PC-9 (cell line): ENCODE results near the gene AASS. TPM values are rescaled to one million over a fixed set of nuclear protein-coding genes. Genes with fewer than 3 reads are reported as not detected.

Source experiments
- BruUV-seq: library from RNA; stranded (reverse); fragments of 400-500 nt; replicated peaks from 2 replicates; lab custom pipeline; 2021; lab: Mats Ljungman, UMichigan
- CTCF ChIA-PET: fragments of 300-600 bp; sonication (Branson Sonifier 250); formaldehyde crosslinking; loops from one replicate; lab custom pipeline; 2022; ENCODE audit warnings: antibody characterized with exemption; lab: Charles Lee
- POLR2A ChIA-PET: fragments of 300-600 bp; sonication (Branson Sonifier 250); formaldehyde crosslinking; loops from one replicate; lab custom pipeline; 2022; ENCODE audit warnings: antibody characterized with exemption; ENCODE audit not compliant: unreplicated experiment; lab: Charles Lee
- DNase-seq, 2 experiments: peaks; one replicate each; pipeline versions ENCODE4 v3.0.0 to v3.0.0-alpha.2; 2015 to 2022; ENCODE audit warnings: mixed read lengths in 1 of 2
- H2AFZ ChIP-seq: fragments of 200-600 bp; sonication (generic); 2 replicates; pipeline ENCODE4 v1.8.1; 2017; ENCODE audit warnings: antibody characterized with exemption
- H3F3A ChIP-seq: fragments of 200-600 bp; sonication (generic); 2 replicates; pipeline ENCODE4 v1.8.1; 2017; ENCODE audit warnings: antibody characterized with exemption, mild to moderate bottlenecking, low read depth; ENCODE audit not compliant: insufficient read depth
- H3K27ac ChIP-seq: fragments of 200-600 bp; sonication (generic); 2 replicates; pipeline ENCODE4 v1.6.1; 2016; ENCODE audit warnings: mixed run types
- H3K27me3 ChIP-seq: fragments of 200-600 bp; sonication (generic); 2 replicates; pipeline ENCODE4 v1.6.1; 2016; ENCODE audit warnings: low read depth, mixed run types; ENCODE audit not compliant: insufficient read depth
- H3K36me3 ChIP-seq: fragments of 200-600 bp; sonication (generic); 2 replicates; pipeline ENCODE4 v1.6.1; 2016; ENCODE audit warnings: low read depth, mixed run types
- H3K4me1 ChIP-seq: fragments of 200-600 bp; sonication (generic); replicated peaks from 2 replicates; pipeline ENCODE4 v1.6.1; 2016; ENCODE audit warnings: mixed run types; ENCODE audit not compliant: insufficient read depth
- H3K4me2 ChIP-seq: fragments of 200-600 bp; sonication (generic); 2 replicates; pipeline ENCODE4 v1.6.1; 2017; ENCODE audit warnings: mixed run types
- H3K4me3 ChIP-seq: fragments of 200-600 bp; sonication (generic); 2 replicates; pipeline ENCODE4 v1.6.1; 2016; ENCODE audit warnings: mixed run types
- H3K79me2 ChIP-seq: fragments of 200-600 bp; sonication (generic); 2 replicates; pipeline ENCODE4 v1.6.1; 2017; ENCODE audit warnings: low read depth, mixed run types
- H3K9me2 ChIP-seq: fragments of 200-600 bp; sonication (generic); 2 replicates; pipeline ENCODE4 v1.8.1; 2017; ENCODE audit warnings: mild to moderate bottlenecking; ENCODE audit not compliant: insufficient read depth
- H3K9me3 ChIP-seq: fragments of 200-600 bp; sonication (generic); 2 replicates; pipeline ENCODE4 v1.8.1; 2016; ENCODE audit warnings: low read depth; ENCODE audit not compliant: insufficient read depth
- H4K20me1 ChIP-seq: fragments of 200-600 bp; sonication (generic); 2 replicates; pipeline ENCODE4 v1.8.1; 2017; ENCODE audit not compliant: insufficient read depth
- EZH2 ChIP-seq: fragments of 200-600 bp; sonication (generic); IDR thresholded peaks from 2 replicates; pipeline ENCODE4 v1.8.0; 2017; ENCODE audit warnings: antibody characterized with exemption, low read depth
- intact Hi-C: fragments of 100-400 bp; cut with micrococcal nuclease; formaldehyde crosslinking; loops from one replicate; pipeline ENCODE4 v1.10.0; 2022; ENCODE audit not compliant: unreplicated experiment
- total RNA-seq: library from RNA; stranded (reverse); gene quantifications from 2 replicates; pipeline ENCODE4 v1.2.3, GENCODE V29; 2021
- TF ChIP-seq, protein P1 (sequence below): fragments of 200-600 bp; sonication (generic); conservative IDR thresholded peaks from 2 replicates; pipeline ENCODE4 v1.6.1; 2017; ENCODE audit warnings: mixed run types, antibody characterized with exemption, mild to moderate bottlenecking, moderate library complexity

The AASS gene
- total RNA-seq, 1 experiment from 2014 or later: 8.5 TPM

DNA sequence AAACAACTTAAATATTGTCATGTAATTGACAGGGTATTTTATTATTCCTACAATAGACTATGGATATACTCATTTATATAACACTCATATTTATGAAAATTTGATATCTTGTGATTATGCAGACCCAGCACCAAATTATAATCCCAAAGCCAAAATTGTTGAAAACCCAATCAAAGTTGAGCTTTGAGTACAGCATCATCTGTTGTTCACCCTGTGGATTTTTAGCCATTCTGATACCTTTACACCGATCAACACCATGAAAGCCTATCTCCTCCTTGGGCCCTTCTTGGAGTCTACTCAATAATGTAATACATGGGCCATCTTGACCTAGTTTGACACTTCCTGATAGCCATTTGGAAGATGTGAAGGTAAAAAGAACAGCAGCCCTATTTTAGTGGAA lies 49.5 kb downstream of the AASS start:
- DNase-seq: no peak
- no peak overlapping the region for H2AFZ ChIP-seq
- no peaks in the 10 kb centered on the region for H3K27me3 ChIP-seq
- POLR2A ChIA-PET: no interaction called here
- H3F3A ChIP-seq: no peaks in the 10 kb centered on the region
- H3K36me3 ChIP-seq: no peaks in the 10 kb centered on the region
- H3K4me3 ChIP-seq: no peak overlapping the region
- no peaks in the 10 kb centered on the region; the same call in 1 of the 2 replicates for H4K20me1 ChIP-seq
- CTCF ChIA-PET: interaction anchor here (0.6 kb wide), 1 partner anchor 126 kb away, joined by 3 read pairs; no protein-coding TSS in a partner anchor
- no peaks in the 10 kb centered on the region for H3K9me2 ChIP-seq
- H3K4me2 ChIP-seq: no peak overlapping the region
- TF ChIP-seq, protein P1, sequence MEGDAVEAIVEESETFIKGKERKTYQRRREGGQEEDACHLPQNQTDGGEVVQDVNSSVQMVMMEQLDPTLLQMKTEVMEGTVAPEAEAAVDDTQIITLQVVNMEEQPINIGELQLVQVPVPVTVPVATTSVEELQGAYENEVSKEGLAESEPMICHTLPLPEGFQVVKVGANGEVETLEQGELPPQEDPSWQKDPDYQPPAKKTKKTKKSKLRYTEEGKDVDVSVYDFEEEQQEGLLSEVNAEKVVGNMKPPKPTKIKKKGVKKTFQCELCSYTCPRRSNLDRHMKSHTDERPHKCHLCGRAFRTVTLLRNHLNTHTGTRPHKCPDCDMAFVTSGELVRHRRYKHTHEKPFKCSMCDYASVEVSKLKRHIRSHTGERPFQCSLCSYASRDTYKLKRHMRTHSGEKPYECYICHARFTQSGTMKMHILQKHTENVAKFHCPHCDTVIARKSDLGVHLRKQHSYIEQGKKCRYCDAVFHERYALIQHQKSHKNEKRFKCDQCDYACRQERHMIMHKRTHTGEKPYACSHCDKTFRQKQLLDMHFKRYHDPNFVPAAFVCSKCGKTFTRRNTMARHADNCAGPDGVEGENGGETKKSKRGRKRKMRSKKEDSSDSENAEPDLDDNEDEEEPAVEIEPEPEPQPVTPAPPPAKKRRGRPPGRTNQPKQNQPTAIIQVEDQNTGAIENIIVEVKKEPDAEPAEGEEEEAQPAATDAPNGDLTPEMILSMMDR: no peak
- no peak for TF ChIP-seq EZH2
- no peaks in the 10 kb centered on the region for H3K9me3 ChIP-seq
- intact Hi-C loops: loop anchor here (5.0 kb wide), 1 partner anchor 213 kb away; no protein-coding TSS in a partner anchor
- H3K27ac ChIP-seq: no peak overlapping the region
- no peaks in the 10 kb centered on the region for H3K79me2 ChIP-seq
- no TSS peak for BruUV-seq
- no peaks in the 10 kb centered on the region for H3K4me1 ChIP-seq

DNA sequence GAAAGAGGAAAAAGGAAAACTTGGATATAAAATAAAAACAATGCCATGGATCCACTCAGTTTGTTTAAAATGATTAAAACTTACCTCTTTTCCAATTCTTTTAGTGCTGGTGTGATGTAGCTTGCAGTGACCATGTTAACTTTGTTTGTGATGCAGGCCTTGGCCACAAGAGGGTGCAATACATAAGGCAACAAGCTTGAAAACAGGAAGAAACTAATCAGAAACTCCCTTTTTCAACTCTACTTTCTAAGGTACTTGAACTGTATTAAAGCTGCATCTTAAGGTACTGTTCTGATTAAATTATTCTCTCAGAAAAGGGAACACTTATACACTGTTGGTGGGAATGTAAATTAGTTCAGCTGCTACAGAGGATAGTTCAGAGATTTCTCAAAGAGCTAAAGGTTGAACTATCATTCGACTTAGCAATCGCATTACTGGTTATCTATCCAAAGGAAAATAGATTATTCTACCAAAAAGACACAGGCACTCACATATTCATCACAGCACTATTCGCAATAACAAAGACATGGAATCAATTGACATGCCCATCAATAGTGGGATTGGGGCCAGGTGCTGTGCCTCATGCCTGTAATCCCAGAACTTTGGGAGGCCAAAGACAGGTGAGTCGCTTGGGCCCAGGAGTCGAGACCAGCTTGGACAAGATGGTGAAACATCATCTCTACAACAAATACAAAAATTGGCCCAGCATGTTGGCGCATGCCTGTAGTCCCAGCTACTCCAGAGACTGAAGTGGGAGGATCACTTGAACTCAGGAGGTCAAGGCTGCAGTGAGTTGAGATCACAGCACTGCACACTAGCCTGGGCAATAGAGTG lies 50.9 kb downstream of the AASS start:
- H4K20me1 ChIP-seq: no peaks in the 10 kb centered on the region
- peak; percentile 42 to 62 for DNase-seq
- H3K27ac ChIP-seq: no peak overlapping the region
- no peaks in the 10 kb centered on the region for H3F3A ChIP-seq
- intact Hi-C loops: loop anchor here (1.0 to 5.0 kb wide), 3 partner anchors 126 to 437 kb away; no protein-coding TSS in a partner anchor
- H3K9me3 ChIP-seq: no peaks in the 10 kb centered on the region
- no TSS peak for BruUV-seq
- no peaks in the 10 kb centered on the region for H3K36me3 ChIP-seq
- H2AFZ ChIP-seq: no peak overlapping the region
- H3K4me2 ChIP-seq: no peak overlapping the region
- H3K9me2 ChIP-seq: no peaks in the 10 kb centered on the region
- no peak overlapping the region for H3K4me3 ChIP-seq
- no peaks in the 10 kb centered on the region for H3K4me1 ChIP-seq
- H3K79me2 ChIP-seq: no peaks in the 10 kb centered on the region
- ChIA-PET POLR2A (interaction anchor here (0.6 kb wide), 1 partner anchor 652 kb away, joined by 7 read pairs; no protein-coding TSS in a partner anchor), CTCF (interaction anchor here (0.6 to 1.3 kb wide), 5 partner anchors 125 to 446 kb away, joined by 3 to 6 read pairs (median 4); no protein-coding TSS in a partner anchor)
- no peaks in the 10 kb centered on the region for H3K27me3 ChIP-seq
- TF ChIP-seq, protein P1: peak; percentile 83
- TF ChIP-seq EZH2: no peak

GRCh38 chr7:122082670-122083069 lies 61.4 kb downstream of the AASS start:
- H3K4me1 ChIP-seq: no peaks in the 10 kb centered on the region
- CTCF ChIA-PET: no interaction called here
- BruUV-seq: no TSS peak
- no peaks in the 10 kb centered on the region for H3K9me3 ChIP-seq
- no peaks in the 10 kb centered on the region for H3F3A ChIP-seq
- no peak for DNase-seq
- H3K27me3 ChIP-seq: no peaks in the 10 kb centered on the region
- no peak overlapping the region for H2AFZ ChIP-seq
- no peaks in the 10 kb centered on the region for H4K20me1 ChIP-seq
- intact Hi-C loops: no loop called here
- TF ChIP-seq, protein P1: no peak
- TF ChIP-seq EZH2: no peak
- H3K4me3 ChIP-seq: no peak overlapping the region
- POLR2A ChIA-PET: no interaction called here
- no peaks in the 10 kb centered on the region for H3K9me2 ChIP-seq
- no peak overlapping the region for H3K27ac ChIP-seq
- H3K36me3 ChIP-seq: no peaks in the 10 kb centered on the region
- no peak overlapping the region for H3K4me2 ChIP-seq
- H3K79me2 ChIP-seq: no peaks in the 10 kb centered on the region
